HT1080 (cell line): ENCODE data around the gene KLHL5. TPM values are rescaled to one million over a fixed set of nuclear protein-coding genes. Genes with fewer than 3 reads are reported as not detected.

Experiments used
- DNase-seq: peaks from one replicate; pipeline ENCODE4 v3.0.0-alpha.2; 2015; ENCODE audit warnings: low read depth
- total RNA-seq: library from RNA; depleted of rRNA; stranded (reverse); fragments of >200 nt; shearing (Covaris generic); gene quantifications from 2 replicates; pipeline ENCODE4 v1.2.3, GENCODE V29; 2014; rRNA removed

KLHL5 gene
- total RNA-seq, 1 experiment from 2014 or later = 37.1 TPM

- no peak for DNase-seq
Measured at GRCh38 chr4:39170301-39170700, 108.3 kb downstream of the KLHL5 start.

Other genes with a start within 250 kb of the KLHL5 start
- gene TLR6, start 205.4 kb upstream of the KLHL5 start, total RNA-seq = 1.4 and 1.6 TPM in 2 replicates
- 21.9 and 28.5 TPM in 2 replicates for gene FAM114A1, start 194.4 kb upstream of the KLHL5 start, total RNA-seq
- 5.4 and 8.4 TPM in 2 replicates for gene TMEM156, start 29.8 kb upstream of the KLHL5 start, total RNA-seq
- 3.5 and 3.9 TPM in 2 replicates for gene WDR19, start 120.3 kb downstream of the KLHL5 start, total RNA-seq